Mucosa of gallbladder (tissue), 1 donor: ENCODE data around the gene MIDN. TPM values are rescaled to one million over a fixed set of nuclear protein-coding genes. Genes with fewer than 3 reads are reported as not detected.
"Not testable (repeated sequence)": the region's sequence is repeated elsewhere in the genome, so short reads cannot be mapped to it uniquely, and the experiment has no call there.

Source experiments
- DNase-seq: peaks from one replicate; pipeline ENCODE4 v3.0.0-alpha.2; 2020; ENCODE audit warnings: low spot score
- total RNA-seq: library from RNA; stranded (reverse); gene quantifications from one replicate; pipeline ENCODE4 v1.2.1, GENCODE V29; 2021
- donor health status: DM: no; HTN: no; CAD: no.

MIDN gene
- total RNA-seq, 1 donor from 2014 or later, result 127 TPM

GRCh38 chr19:1293782-1294604 is 45.6 kb downstream of the MIDN start:
- DNase-seq, result no peak

DNA sequence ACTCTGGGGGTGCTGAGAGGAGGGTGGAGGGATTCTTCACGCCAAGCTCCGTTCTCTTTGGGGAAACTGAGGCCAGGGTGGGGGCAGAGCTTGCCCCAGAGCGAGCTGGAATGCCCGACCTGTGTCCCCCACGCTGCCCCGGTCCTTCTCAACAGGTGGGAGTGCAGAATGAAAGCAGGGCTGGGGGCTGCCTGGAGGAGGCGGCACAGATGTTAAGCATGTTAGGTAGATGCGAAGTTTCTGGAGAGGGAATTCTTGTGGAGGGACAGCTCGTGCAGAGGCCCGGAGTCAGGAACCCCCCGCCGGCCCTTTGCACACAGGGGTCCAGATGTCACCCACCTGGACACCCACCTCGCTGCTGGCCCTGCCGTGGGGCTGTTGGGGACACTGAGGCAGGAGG is 46.3 kb downstream of the MIDN start:
- no peak for DNase-seq

DNA sequence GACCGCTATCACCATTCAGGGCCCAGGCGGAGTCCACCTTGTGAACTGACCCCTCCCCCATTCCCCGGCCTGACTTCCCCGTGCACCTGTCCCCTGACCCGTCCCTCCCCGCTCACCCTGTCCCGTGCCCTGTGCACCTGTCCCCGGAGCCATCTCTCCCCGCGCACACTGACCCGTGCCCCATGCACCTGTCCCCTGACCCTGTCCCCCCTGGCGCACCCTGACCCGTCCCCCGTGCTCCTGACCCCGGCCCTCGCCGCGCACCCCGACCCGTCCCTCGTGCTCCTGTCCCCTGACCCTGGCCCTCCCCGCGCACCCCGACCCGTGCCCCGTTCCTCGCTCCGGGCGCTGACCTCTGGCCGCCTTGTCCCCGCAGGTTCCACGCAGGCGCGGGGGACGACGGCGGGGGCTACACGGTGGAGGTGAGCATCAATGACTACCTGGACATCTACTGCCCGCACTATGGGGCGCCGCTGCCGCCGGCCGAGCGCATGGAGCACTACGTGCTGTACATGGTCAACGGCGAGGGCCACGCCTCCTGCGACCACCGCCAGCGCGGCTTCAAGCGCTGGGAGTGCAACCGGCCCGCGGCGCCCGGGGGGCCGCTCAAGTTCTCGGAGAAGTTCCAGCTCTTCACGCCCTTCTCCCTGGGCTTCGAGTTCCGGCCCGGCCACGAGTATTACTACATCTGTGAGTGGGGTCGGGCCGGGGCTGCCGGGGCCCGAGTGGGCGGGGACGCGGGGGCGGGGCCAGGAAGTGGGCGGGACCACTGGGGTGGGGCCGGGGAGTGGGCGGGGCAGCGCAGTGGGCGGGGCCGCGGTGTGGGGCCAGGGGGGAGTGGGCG is 47.0 kb downstream of the MIDN start:
- no peak for DNase-seq

- no peak for DNase-seq
These were observed 47.7 kb downstream of the MIDN start for GRCh38 chr19:1296078-1296477.

GRCh38 chr19:1296575-1297271 is 48.3 kb downstream of the MIDN start:
- DNase-seq, result no peak

DNA sequence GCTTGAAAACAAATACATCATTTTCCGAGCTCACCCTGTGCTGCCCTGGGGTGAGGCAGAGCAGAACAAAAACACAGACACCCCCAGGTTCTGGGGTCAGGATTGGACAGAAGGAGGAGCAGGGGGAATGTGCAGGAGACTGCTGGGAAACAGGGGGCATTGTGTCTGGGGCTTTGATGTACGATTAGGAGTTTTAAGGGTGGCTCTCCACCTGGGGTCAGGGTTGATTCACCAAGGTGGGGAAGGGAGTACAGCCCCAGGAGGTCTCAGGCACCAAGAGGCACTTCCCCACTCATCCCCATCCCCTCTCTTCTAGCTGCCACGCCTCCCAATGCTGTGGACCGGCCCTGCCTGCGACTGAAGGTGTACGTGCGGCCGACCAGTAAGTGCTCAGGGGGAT is 49.9 kb downstream of the MIDN start:
- no peak for DNase-seq

- DNase-seq, result no peak
These were observed 51.4 kb downstream of the MIDN start for GRCh38 chr19:1299801-1300200.

DNA sequence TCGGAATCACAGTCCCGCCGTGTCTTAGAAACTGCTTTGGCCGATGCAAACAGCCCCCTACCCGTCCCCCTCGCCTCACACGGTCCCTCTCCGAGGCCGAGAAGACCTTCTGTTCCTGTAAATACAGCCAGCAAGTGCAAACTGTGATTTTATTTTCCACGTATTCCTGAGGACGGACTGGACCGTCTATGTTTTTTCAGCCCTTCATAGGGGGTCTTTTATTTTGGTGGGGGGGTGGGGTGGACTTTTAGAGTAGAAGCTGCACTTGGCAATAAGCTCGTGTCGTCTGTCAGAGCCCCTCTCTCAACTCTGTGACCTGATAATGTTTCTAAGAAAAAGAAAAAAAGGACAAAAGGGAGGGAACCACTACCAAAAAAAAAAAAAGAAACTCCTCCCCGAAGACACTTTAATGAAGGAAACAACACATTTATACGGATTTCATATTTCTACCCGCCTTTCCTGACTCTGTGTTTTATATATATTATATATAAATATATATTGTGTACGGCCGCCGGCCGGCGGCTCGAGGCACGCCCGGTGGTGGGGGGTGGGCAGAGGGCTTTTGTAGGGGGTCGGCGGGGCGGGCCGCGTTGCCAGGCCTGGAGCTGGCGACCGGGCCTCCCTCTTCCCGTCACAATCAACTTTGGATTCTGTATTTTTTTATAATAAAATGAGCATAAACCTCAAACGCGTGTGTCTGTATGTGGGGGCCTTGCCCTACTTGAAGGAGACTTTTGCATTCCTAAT is 52.5 kb downstream of the MIDN start:
- DNase-seq, result no peak

- DNase-seq, result no peak
These were observed 54.3 kb downstream of the MIDN start for GRCh38 chr19:1302533-1303239.

DNA sequence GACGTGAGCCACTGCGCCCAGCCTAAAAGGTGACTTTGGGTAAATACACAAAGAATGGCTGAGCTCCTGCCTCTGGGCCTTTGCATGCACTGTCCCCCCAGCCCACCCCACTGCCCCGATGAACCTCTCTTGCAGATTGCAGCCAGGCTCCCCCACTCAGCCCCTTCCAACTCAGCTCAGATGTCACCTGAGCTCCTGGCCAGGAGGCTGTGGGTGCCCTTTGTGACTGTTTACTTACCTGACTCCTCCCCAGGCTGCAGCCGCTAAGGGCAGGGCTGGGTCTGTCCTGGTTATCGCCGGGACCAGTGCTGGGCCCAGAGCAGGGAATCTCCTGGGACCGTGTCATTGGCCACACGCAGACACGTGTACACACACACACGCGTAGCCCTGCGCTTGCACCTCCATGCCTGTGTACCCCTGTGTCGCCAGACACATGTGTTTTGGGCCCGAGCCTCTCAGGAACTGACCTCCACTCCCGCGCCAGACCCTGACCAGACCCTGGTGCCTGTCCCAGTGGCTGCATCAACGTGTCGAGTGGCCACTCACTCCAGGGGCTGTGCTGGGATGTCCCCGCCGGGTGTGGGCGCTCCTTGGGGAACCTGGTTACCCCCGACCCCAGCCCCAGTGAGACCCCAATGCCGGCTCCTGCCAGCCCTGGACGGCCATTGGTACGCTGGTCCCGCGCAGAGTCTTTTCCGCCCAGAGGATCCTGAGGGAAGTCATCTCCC is 56.0 kb downstream of the MIDN start:
- peak; percentile 42 for DNase-seq

- DNase-seq, result not testable (repeated sequence)
These were observed 57.0 kb downstream of the MIDN start for GRCh38 chr19:1305354-1305753.

DNA sequence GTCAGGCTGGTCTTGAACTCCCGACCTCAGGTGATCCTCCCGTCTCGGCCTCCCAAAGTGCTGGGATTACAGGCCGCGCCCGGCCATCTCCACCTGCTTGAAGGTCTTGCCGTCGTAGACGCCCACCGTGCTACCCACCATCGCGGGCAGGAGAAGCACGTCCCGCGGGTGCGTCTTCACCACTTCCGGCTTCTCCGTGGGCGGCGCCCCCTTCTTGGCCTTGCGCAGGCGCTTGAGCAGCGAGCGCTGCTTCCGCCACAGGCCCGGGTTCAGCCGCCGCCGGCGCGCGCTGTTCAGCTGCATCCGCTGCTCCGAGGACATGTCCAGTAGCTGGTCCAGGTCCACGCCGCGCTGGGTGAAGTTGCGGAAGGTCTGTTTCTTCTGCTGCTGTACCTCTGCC is 58.9 kb downstream of the MIDN start:
- no peak for DNase-seq

DNA sequence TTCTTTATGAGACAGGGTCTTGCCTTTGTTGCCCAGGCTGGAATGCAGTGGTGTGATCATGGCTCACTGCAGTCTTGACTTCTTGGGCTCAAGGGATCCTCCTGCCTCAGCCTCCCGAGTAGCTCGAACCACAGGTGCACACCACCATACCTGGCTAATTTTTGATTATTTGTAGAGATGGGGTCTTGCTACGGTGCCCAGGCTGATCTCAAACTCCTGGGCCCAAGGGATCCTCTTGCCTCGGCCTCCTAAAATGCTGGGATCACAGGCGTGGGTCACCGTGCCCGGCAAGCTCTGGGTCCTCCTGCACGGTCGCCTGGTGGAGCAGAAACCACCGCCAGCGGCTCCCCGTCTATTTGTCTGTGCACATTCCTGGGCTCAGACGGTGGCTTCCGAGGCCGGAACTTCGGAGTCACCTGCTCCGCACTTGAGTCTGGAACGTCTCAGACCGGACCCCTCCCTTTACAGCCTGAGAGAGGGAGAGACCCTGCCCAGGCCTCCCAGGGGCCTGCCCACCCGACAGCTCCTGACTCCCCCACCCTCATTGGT is 59.4 kb downstream of the MIDN start:
- no peak for DNase-seq

DNA sequence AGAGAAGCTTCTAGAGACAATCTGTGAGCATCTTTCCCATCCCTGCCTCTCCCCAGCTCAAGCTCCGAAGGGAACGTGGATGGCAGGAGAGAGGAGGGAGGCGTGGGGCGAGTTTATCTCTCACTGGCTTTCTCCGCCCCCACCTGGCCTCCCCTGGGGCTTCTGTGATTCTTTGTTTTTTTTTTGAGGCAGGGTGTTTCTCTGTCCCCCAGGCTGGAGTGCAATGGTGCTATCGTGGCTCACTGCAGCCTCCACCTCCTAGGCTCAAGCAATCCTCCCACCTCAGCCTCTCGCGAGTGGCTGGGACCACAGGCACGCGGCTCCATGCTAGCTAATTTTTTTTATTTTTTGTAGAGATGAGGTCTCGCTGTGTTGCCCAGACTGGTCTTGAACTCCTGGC is 60.3 kb downstream of the MIDN start:
- DNase-seq, result no peak

Other genes starting within 250 kb of the MIDN start
- 0.06 TPM for gene GRIN3B, start 248.2 kb upstream of the MIDN start, total RNA-seq
- 182 TPM for gene TMEM259, start 227.5 kb upstream of the MIDN start, total RNA-seq
- not detected for gene RNU6-2, start 227.1 kb upstream of the MIDN start, total RNA-seq
- gene CNN2, start 222.0 kb upstream of the MIDN start, total RNA-seq, result 104 TPM
- 49.0 TPM for gene ABCA7, start 208.5 kb upstream of the MIDN start, total RNA-seq
- 42.4 TPM for gene ARHGAP45, start 181.4 kb upstream of the MIDN start, total RNA-seq
- gene POLR2E, start 153.2 kb upstream of the MIDN start, total RNA-seq, result 137 TPM
- gene GPX4, start 144.6 kb upstream of the MIDN start, total RNA-seq, result 294 TPM
- 64.1 TPM for gene SBNO2, start 74.3 kb upstream of the MIDN start, total RNA-seq
- gene STK11, start 42.8 kb upstream of the MIDN start, total RNA-seq, result 72.2 TPM
- 1.1 TPM for gene CBARP, start 10.6 kb upstream of the MIDN start, total RNA-seq
- 213 TPM for gene ATP5F1D, start 6.8 kb upstream of the MIDN start, total RNA-seq
- 382 TPM for gene CIRBP, start 20.7 kb downstream of the MIDN start, total RNA-seq
- 57.6 TPM for gene FAM174C, start 26.9 kb downstream of the MIDN start, total RNA-seq
- gene EFNA2, start 37.3 kb downstream of the MIDN start, total RNA-seq, result 8.4 TPM
- gene NDUFS7, start 135.3 kb downstream of the MIDN start, total RNA-seq, result 121 TPM
- gene GAMT, start 153.0 kb downstream of the MIDN start, total RNA-seq, result 27.9 TPM
- 77.7 TPM for gene DAZAP1, start 159.0 kb downstream of the MIDN start, total RNA-seq
- 877 TPM for gene RPS15, start 189.8 kb downstream of the MIDN start, total RNA-seq
- 0.43 TPM for gene APC2, start 201.5 kb downstream of the MIDN start, total RNA-seq
- 41.6 TPM for gene C19orf25, start 230.6 kb downstream of the MIDN start, total RNA-seq
- gene PCSK4, start 241.8 kb downstream of the MIDN start, total RNA-seq, result 11.7 TPM
- gene REEP6, start 242.6 kb downstream of the MIDN start, total RNA-seq, result 80.5 TPM